DOHH2 (cell line): ENCODE results near the gene HTRA1.

Source experiments
- EZH2phosphoT487 ChIP-seq: fragments of 200-600 bp; sonication (generic); IDR thresholded peaks from 2 replicates; pipeline ENCODE4 v1.6.1; 2017; ENCODE audit warnings: borderline replicate concordance, mild to moderate bottlenecking, antibody characterized with exemption, low read length, moderate library complexity, mixed read lengths
- TF ChIP-seq, protein P1 (sequence below): fragments of 200-600 bp; sonication (generic); IDR thresholded peaks from one replicate; pipeline ENCODE4 v1.5.1; 2014; ENCODE audit warnings: antibody characterized with exemption, mild to moderate bottlenecking, low read depth, low read length; ENCODE audit not compliant: poor library complexity, severe bottlenecking

DNA sequence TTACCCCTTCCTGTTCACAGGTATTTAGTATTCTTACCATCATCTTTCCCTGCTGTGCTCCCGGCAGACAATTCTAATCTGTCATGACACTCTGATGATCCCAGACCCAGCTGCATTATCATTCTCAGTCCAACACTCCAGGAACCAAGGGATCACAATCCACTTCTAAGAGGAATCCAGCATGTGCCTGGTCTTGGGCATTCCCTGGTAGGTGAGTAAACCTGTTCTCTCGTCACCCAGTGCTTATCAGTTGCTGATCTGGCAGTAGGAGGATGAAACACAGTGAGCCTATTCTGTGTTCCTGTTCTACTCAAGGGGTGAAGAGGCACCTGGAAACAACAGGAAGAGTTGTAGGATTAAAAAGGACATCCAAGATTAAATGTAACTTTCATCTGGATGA lies 97.9 kb downstream of the HTRA1 start:
- TF ChIP-seq, protein P1, sequence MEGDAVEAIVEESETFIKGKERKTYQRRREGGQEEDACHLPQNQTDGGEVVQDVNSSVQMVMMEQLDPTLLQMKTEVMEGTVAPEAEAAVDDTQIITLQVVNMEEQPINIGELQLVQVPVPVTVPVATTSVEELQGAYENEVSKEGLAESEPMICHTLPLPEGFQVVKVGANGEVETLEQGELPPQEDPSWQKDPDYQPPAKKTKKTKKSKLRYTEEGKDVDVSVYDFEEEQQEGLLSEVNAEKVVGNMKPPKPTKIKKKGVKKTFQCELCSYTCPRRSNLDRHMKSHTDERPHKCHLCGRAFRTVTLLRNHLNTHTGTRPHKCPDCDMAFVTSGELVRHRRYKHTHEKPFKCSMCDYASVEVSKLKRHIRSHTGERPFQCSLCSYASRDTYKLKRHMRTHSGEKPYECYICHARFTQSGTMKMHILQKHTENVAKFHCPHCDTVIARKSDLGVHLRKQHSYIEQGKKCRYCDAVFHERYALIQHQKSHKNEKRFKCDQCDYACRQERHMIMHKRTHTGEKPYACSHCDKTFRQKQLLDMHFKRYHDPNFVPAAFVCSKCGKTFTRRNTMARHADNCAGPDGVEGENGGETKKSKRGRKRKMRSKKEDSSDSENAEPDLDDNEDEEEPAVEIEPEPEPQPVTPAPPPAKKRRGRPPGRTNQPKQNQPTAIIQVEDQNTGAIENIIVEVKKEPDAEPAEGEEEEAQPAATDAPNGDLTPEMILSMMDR, result no peak
- TF ChIP-seq EZH2phosphoT487, result no peak
